Astrocyte of the cerebellum (primary cell): ENCODE data around the gene LBHD1.
"Not testable (repeated sequence)": the region's sequence is repeated elsewhere in the genome, so short reads cannot be mapped to it uniquely, and the experiment has no call there.

ENCODE experiments used
- DNase-seq: peaks from one replicate; pipeline ENCODE4 v3.0.0-alpha.2; 2011; ENCODE audit warnings: low read depth
- H3K4me3 ChIP-seq: 2 replicates; pipeline ENCODE4 v1.5.1; 2011; ENCODE audit warnings: mild to moderate bottlenecking, low read depth, low read length, moderate library complexity
- in situ Hi-C: cut with HindIII; loops from 2 replicates; pipeline ENCODE4 v1.10.0; 2017; ENCODE audit warnings: low sequenced_read_pairs
- TF ChIP-seq, protein P1 (sequence below): IDR thresholded peaks from 2 replicates; pipeline ENCODE4 v1.5.1; 2012; ENCODE audit warnings: low read length, low read depth, moderate library complexity, mild to moderate bottlenecking; ENCODE audit errors: missing control alignments

Gene LBHD1

DNA sequence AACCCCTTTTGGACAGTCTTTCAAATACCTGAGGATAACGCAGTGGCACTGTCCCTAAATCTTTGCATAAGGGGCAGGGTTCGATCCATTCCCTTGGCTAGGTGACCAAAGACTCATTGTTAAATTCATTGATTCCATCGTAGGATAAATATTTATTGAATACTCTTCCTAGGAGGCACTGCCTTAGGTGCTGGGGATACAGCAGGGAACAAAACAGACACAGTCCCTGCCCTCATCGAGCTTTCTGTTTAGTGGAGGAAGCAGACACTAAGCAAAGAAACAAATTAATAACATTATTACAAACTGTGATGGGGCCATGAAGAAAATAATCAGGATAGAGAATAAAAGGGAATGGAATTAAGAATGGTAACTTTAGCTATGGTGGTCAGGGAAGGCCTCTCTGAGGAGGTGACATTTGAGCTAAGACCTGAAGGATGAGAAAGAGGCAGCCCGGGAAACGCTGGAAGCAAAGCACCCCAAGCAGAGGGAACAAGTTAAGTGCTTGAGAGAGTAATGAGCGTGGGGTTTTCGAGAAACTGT is 51.0 kb downstream of the LBHD1 start:
- peak overlapping the region; percentile 55 for H3K4me3 ChIP-seq
- in situ Hi-C loops = no loop called here
- DNase-seq = no peak
- TF ChIP-seq, protein P1, sequence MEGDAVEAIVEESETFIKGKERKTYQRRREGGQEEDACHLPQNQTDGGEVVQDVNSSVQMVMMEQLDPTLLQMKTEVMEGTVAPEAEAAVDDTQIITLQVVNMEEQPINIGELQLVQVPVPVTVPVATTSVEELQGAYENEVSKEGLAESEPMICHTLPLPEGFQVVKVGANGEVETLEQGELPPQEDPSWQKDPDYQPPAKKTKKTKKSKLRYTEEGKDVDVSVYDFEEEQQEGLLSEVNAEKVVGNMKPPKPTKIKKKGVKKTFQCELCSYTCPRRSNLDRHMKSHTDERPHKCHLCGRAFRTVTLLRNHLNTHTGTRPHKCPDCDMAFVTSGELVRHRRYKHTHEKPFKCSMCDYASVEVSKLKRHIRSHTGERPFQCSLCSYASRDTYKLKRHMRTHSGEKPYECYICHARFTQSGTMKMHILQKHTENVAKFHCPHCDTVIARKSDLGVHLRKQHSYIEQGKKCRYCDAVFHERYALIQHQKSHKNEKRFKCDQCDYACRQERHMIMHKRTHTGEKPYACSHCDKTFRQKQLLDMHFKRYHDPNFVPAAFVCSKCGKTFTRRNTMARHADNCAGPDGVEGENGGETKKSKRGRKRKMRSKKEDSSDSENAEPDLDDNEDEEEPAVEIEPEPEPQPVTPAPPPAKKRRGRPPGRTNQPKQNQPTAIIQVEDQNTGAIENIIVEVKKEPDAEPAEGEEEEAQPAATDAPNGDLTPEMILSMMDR = no peak

DNA sequence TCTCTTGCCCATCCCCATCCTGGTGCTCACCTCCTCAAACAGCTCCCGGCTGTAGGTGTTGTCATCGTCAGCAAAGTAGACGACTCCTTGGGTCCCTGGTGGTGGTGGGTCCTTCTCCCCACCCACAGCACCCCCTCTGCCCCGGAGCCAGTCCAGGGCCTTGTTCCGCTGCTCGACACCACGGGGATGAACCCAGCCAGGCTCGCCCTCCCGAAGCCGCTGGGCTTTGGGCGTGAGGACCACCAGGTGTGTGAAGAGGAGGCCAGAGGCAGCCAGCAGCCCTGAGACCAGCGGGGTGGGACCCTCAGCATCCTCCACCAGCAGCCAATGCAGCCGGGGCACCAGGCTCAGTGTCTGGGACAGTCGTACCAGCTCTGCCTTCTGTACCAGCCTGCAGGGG is 55.1 kb downstream of the LBHD1 start:
- H3K4me3 ChIP-seq, DNase-seq, in situ Hi-C loops: not testable (repeated sequence)

DNA sequence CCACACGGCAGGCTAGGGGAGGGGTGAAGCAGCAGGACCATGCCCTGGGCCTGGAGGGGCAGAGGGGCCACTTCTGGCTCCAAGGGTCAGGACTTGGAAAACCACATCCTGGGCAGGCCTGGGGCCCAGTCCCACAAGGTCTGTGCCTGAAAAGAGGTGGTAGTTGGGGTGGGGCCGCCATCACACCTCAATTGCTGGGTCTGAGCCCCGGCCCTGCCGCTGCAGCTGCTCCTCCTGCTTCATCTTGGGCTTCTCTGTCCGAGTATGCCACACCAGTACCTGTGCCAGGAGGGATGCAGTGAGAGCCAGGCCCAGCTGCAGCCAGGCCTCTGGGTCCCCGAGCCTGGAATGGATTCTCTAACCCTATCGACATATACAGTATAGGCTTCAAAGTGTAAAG is 56.5 kb downstream of the LBHD1 start:
- in situ Hi-C loops = no loop called here
- no peak overlapping the region for H3K4me3 ChIP-seq
- DNase-seq = no peak
- TF ChIP-seq, protein P1 = no peak

DNA sequence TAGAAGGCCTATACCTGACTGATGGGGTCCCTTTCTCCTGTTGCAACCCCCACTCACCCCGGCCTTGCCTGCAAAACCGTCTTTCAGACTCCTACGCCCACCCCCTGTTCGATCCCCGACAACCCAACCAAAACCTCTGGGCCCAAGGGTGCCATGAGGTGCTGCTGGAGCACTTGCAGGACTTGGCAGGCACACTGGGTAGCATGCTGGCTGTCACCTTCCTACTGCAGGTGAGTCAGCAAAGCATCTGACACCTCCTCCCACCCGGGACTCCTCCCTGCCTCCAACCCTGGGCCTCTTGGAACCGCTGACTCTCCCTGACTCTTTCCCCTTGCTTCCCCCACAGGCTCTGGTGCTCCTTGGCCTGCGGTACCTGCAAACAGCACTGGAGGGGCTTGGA is 57.8 kb downstream of the LBHD1 start:
- in situ Hi-C loops = no loop called here
- TF ChIP-seq, protein P1 = no peak
- no peak for DNase-seq
- no peak overlapping the region for H3K4me3 ChIP-seq

DNA sequence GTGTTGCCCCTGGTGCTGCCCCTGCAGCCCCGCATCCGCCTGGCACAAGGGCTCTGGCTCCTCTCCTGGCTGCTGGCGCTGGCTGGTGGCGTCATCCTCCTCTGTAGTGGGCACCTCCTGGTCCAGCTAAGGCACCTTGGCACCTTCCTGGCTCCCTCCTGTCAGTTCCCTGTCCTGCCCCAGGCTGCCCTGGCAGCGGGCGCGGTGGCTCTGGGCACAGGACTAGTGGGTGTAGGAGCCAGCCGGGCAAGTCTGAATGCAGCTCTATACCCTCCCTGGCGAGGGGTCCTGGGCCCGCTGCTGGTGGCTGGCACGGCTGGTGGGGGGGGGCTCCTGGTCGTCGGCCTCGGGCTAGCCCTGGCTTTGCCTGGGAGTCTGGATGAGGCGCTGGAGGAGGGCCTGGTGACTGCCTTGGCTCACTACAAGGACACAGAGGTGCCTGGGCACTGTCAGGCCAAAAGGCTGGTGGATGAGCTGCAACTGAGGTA is 58.7 kb downstream of the LBHD1 start:
- in situ Hi-C loops = no loop called here
- TF ChIP-seq, protein P1 = no peak
- no peak for DNase-seq
- no peak overlapping the region for H3K4me3 ChIP-seq
